OCI-LY7 (cell line): ENCODE measurements around the gene SPTB.

ENCODE experiments used
- CTCF ChIP-seq: fragments of 200-600 bp; sonication (generic); conservative IDR thresholded peaks from 2 replicates; pipeline ENCODE4 v1.5.1; 2014; ENCODE audit warnings: mild to moderate bottlenecking, antibody characterized with exemption, low read length, moderate library complexity, mixed read lengths
- EZH2phosphoT487 ChIP-seq: fragments of 200-600 bp; sonication (generic); IDR thresholded peaks from 2 replicates; pipeline ENCODE4 v1.6.1; 2018; ENCODE audit warnings: low read depth, borderline replicate concordance, mild to moderate bottlenecking, mixed run types, antibody characterized with exemption, low read length, moderate library complexity, mixed read lengths

GRCh38 chr14:64770751-64771150, 109.0 kb downstream of the SPTB start:
- no peak for TF ChIP-seq CTCF
- TF ChIP-seq EZH2phosphoT487, result no peak
